WI38 (cell line): ENCODE data around the gene PTP4A2.
"Not testable (repeated sequence)": the region's sequence is repeated elsewhere in the genome, so short reads cannot be mapped to it uniquely, and the experiment has no call there.

Experiments used
- H3K4me3 ChIP-seq: 2 replicates; pipeline ENCODE4 v1.5.1; 2011; ENCODE audit warnings: low read depth, mild to moderate bottlenecking, control low read depth, low read length
- TF ChIP-seq, protein P1 (sequence below): IDR thresholded peaks from 2 replicates; pipeline ENCODE4 v1.5.1; 2012; ENCODE audit warnings: low read depth, mild to moderate bottlenecking, control low read depth, low read length

PTP4A2 gene

DNA sequence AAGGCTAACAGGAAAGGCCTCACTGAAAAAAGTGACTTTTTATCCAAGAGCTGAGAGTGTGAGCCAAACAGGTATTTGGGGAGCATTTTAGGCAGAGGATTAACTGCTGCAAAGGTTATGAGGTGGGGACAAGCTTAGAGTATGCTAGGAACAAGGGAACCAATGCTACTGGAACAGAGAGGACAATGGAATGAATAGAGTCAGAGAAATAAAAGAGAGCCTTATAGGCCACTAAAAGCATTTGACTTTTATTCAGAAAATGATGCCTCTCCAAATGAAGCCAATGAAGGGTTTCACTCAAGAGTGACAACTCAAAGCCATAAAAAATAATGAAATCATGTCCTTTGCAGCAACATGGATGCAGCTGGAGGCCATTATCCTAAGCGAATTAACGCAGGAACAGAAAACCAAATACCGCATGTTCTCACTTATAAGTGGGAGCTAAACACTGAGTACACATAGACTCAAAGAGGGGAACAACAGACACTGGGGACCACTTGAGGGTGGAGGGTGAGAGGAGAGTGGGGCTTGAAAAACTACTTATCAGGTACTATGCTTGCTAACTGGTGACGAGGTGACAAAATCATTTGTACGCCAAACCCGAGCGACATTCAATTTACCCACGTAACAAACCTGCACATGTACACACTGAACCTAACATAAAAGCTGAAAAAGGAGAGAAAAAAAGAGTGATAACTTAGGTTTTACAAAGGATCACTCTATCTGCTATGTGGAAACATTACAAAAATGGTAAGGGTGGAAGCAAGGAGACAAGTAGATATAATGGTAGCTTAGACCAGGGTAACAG is 11.1 kb downstream of the PTP4A2 start:
- no peak overlapping the region for H3K4me3 ChIP-seq
- TF ChIP-seq, protein P1, sequence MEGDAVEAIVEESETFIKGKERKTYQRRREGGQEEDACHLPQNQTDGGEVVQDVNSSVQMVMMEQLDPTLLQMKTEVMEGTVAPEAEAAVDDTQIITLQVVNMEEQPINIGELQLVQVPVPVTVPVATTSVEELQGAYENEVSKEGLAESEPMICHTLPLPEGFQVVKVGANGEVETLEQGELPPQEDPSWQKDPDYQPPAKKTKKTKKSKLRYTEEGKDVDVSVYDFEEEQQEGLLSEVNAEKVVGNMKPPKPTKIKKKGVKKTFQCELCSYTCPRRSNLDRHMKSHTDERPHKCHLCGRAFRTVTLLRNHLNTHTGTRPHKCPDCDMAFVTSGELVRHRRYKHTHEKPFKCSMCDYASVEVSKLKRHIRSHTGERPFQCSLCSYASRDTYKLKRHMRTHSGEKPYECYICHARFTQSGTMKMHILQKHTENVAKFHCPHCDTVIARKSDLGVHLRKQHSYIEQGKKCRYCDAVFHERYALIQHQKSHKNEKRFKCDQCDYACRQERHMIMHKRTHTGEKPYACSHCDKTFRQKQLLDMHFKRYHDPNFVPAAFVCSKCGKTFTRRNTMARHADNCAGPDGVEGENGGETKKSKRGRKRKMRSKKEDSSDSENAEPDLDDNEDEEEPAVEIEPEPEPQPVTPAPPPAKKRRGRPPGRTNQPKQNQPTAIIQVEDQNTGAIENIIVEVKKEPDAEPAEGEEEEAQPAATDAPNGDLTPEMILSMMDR, result no peak

DNA sequence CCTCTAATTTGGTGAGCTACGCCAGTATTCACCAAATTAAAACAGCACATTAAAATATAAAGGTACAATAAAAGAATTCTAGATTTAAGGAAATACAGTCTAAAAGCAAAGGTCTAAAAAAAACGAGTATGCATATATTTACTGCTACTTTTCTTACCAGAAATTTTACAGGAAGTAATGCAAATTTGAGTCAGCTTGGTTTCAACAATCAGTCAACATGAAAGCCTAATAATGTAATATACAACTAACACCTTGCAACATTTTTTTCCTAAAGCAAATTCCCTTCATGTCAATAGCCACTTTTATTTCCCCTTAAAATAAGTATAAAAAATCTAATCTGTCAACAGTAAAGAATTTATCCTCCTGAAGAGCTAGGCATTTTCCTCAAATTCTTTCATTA is 11.9 kb downstream of the PTP4A2 start:
- TF ChIP-seq, protein P1, result no peak
- no peak overlapping the region for H3K4me3 ChIP-seq

GRCh38 chr1:31925824-31926223 is 12.3 kb downstream of the PTP4A2 start:
- H3K4me3 ChIP-seq, result not testable (repeated sequence)

GRCh38 chr1:31924839-31925238 is 13.3 kb downstream of the PTP4A2 start:
- TF ChIP-seq, protein P1, result no peak
- H3K4me3 ChIP-seq, result no peak overlapping the region

GRCh38 chr1:31923901-31924535 is 14.2 kb downstream of the PTP4A2 start:
- no peak overlapping the region for H3K4me3 ChIP-seq
- TF ChIP-seq, protein P1, result no peak

- TF ChIP-seq, protein P1, result no peak
- no peak overlapping the region for H3K4me3 ChIP-seq
These were observed 17.2 kb downstream of the PTP4A2 start for GRCh38 chr1:31920956-31921355.

DNA sequence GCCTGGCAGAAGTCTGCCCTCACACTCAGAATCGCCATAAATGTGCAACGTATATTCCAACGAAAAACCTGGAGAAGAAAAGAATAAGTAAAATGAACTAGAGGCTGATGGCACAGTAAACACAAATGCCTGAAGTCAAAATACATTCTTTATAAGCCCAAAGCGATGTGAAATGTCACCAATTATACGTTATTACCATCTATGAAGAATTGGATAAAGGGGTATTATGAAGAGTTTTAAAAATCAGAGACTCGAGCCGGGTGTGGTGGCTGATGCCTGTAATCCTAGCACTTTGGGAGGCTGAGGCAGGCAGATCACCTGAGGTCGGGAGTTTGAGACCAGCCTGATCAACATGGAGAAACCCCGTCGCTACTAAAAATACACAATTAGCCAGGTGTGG is 18.6 kb downstream of the PTP4A2 start:
- TF ChIP-seq, protein P1, result no peak
- H3K4me3 ChIP-seq, result no peak overlapping the region
